HG02571 (cell line): ENCODE results near the gene OTUD7B.
"Not testable (repeated sequence)": the region's sequence is repeated elsewhere in the genome, so short reads cannot be mapped to it uniquely, and the experiment has no call there.

Source experiments
- ATAC-seq: cut with Tn5 transposase; IDR thresholded peaks from one replicate; pipeline ENCODE4 v1.9.1; 2021; ENCODE audit warnings: mild to moderate bottlenecking, moderate library complexity; ENCODE audit not compliant: unreplicated experiment

Gene OTUD7B

GRCh38 chr1:149962039-149962647 is 48.4 kb downstream of the OTUD7B start:
- no peak for ATAC-seq

- ATAC-seq, result not testable (repeated sequence)
Observed at GRCh38 chr1:149957548-149957947, 53.0 kb downstream of the OTUD7B start.

- ATAC-seq, result no peak
Observed at GRCh38 chr1:149949911-149950310, 60.6 kb downstream of the OTUD7B start.

- no peak for ATAC-seq
Observed at GRCh38 chr1:149945206-149945605, 65.3 kb downstream of the OTUD7B start.

GRCh38 chr1:149942885-149943284 is 67.6 kb downstream of the OTUD7B start:
- no peak for ATAC-seq

- ATAC-seq, result no peak
Observed at GRCh38 chr1:149942207-149942606, 68.3 kb downstream of the OTUD7B start.

- ATAC-seq, result no peak
Observed at GRCh38 chr1:149940427-149940826, 70.1 kb downstream of the OTUD7B start.

GRCh38 chr1:149938668-149939003 is 71.9 kb downstream of the OTUD7B start:
- ATAC-seq, result not testable (repeated sequence)

GRCh38 chr1:149937759-149938158 is 72.8 kb downstream of the OTUD7B start:
- ATAC-seq, result no peak

- no peak for ATAC-seq
Observed at GRCh38 chr1:149936992-149937705, 73.4 kb downstream of the OTUD7B start.

GRCh38 chr1:149936170-149936991 is 74.1 kb downstream of the OTUD7B start, which contains the start of gene MTMR11:
TSS of gene MTMR11 (minus strand) at chr1:149936879. CDS start at chr1:149936647, 232 bp downstream.
- ATAC-seq, result no peak

GRCh38 chr1:149934356-149934755 is 76.2 kb downstream of the OTUD7B start:
- ATAC-seq, result no peak

- no peak for ATAC-seq
Observed at GRCh38 chr1:149933208-149933607, 77.3 kb downstream of the OTUD7B start.

- ATAC-seq, result no peak
Observed at GRCh38 chr1:149932474-149932873, 78.1 kb downstream of the OTUD7B start.

GRCh38 chr1:149931212-149931790 is 79.2 kb downstream of the OTUD7B start:
- ATAC-seq, result no peak

GRCh38 chr1:149929856-149930255 is 80.7 kb downstream of the OTUD7B start:
- ATAC-seq, result no peak

- no peak for ATAC-seq
Observed at GRCh38 chr1:149928401-149928724, 82.2 kb downstream of the OTUD7B start.

- peak; percentile 95 for ATAC-seq
Observed at GRCh38 chr1:149927563-149928400, 82.7 kb downstream of the OTUD7B start, which contains the start of gene SF3B4. TSS of gene SF3B4 (minus strand) at chr1:149927803. CDS start at chr1:149927759, 44 bp downstream.

GRCh38 chr1:149927056-149927562 is 83.4 kb downstream of the OTUD7B start:
- ATAC-seq, result no peak

- no peak for ATAC-seq
Observed at GRCh38 chr1:149926296-149926695, 84.2 kb downstream of the OTUD7B start.
